Fibroblast of lung (primary cell): ENCODE measurements around the gene NPSR1. TPM values are rescaled to one million over a fixed set of nuclear protein-coding genes. Genes with fewer than 3 reads are reported as not detected.

Experiments used
- DNase-seq, 2 donors: peaks; one replicate each; pipeline versions ENCODE4 v3.0.0 to v3.0.0-alpha.2; 2010; ENCODE audit warnings: low read depth in 2 of 2
- H2AFZ ChIP-seq: 2 replicates; pipeline ENCODE4 v1.5.1; 2012; ENCODE audit warnings: low read length, control low read depth, inconsistent platforms
- H3K27ac ChIP-seq: 2 replicates; pipeline ENCODE4 v1.5.1; 2011; ENCODE audit warnings: low read length, control low read depth; ENCODE audit not compliant: insufficient read depth
- H3K27me3 ChIP-seq: 2 replicates; pipeline ENCODE4 v1.5.1; 2011; ENCODE audit warnings: mild to moderate bottlenecking, low read length; ENCODE audit not compliant: control insufficient read depth, insufficient read depth
- H3K36me3 ChIP-seq: 2 replicates; pipeline ENCODE4 v1.5.1; 2011; ENCODE audit warnings: low read length; ENCODE audit not compliant: control insufficient read depth, insufficient read depth
- H3K4me1 ChIP-seq: 2 replicates; pipeline ENCODE4 v1.5.1; 2011; ENCODE audit warnings: low read length; ENCODE audit not compliant: control insufficient read depth, insufficient read depth; ENCODE audit errors: extremely low read depth
- H3K4me2 ChIP-seq: 2 replicates; pipeline ENCODE4 v1.5.1; 2011; ENCODE audit warnings: low read length, control low read depth; ENCODE audit not compliant: insufficient read depth; ENCODE audit errors: extremely low read depth
- H3K4me3 ChIP-seq, 4 experiments: fragments of 200-600 bp in 1 of 4; sonication (generic) in 1 of 4; replicated peaks in 1 of 4; 2 replicates each; pipeline ENCODE4 v1.5.1; 2011 to 2016; ENCODE audit warnings: low read length in 4 of 4, low read depth in 3 of 4, mild to moderate bottlenecking in 3 of 4, control low read depth in 2 of 4, inconsistent platforms in 1 of 4, mixed read lengths in 1 of 4; ENCODE audit not compliant: insufficient read depth in 1 of 4; ENCODE audit errors: control extremely low read depth in 1 of 4
- H3K79me2 ChIP-seq: 2 replicates; pipeline ENCODE4 v1.5.1; 2012; ENCODE audit warnings: mild to moderate bottlenecking, low read length, inconsistent platforms; ENCODE audit not compliant: control insufficient read depth, insufficient read depth
- H3K9ac ChIP-seq: 2 replicates; pipeline ENCODE4 v1.5.1; 2011; ENCODE audit warnings: mild to moderate bottlenecking, low read length, control low read depth; ENCODE audit not compliant: insufficient read depth
- H3K9me3 ChIP-seq: 2 replicates; pipeline ENCODE4 v1.5.1; 2012; ENCODE audit warnings: low read depth, low read length; ENCODE audit not compliant: control insufficient read depth, insufficient read depth
- H4K20me1 ChIP-seq: 2 replicates; pipeline ENCODE4 v1.5.1; 2011; ENCODE audit warnings: low read length; ENCODE audit not compliant: control insufficient read depth, insufficient read depth; ENCODE audit errors: extremely low read depth
- EZH2 ChIP-seq: IDR thresholded peaks from 2 replicates; pipeline ENCODE4 v1.5.1; 2012; ENCODE audit warnings: low read length, control low read depth, mild to moderate bottlenecking; ENCODE audit errors: missing control alignments
- polyA plus RNA-seq, 2 donors: library from polyadenylated mRNA; depleted of rRNA in 1 of 2; stranded (reverse) in 1 of 2; unstranded in 1 of 2; fragments of >200 nt; gene quantifications; 2 replicates each; pipeline ENCODE4 v1.2.1, GENCODE V29; 2011 to 2012; ENCODE audit warnings: missing spikeins in 1 of 2
- total RNA-seq: library from RNA; depleted of rRNA; stranded (reverse); fragments of >200 nt; gene quantifications from 2 replicates; pipeline ENCODE4 v1.2.1, GENCODE V29; 2014
- TF ChIP-seq, protein P1 (sequence below), 2 donors: IDR thresholded peaks in 1 of 2; conservative IDR thresholded peaks in 1 of 2; 1 replicate in 1 of 2; 2 replicates in 1 of 2; pipeline ENCODE4 v1.5.1; 2011 to 2012; ENCODE audit warnings: low read length in 2 of 2, control low read depth in 1 of 2, inconsistent platforms in 1 of 2, low read depth in 1 of 2, mild to moderate bottlenecking in 1 of 2

Gene NPSR1
- total and polyA plus RNA-seq, 2 donors (not counting 1 experiment from before 2014, with no cell fraction given): not detected

DNA sequence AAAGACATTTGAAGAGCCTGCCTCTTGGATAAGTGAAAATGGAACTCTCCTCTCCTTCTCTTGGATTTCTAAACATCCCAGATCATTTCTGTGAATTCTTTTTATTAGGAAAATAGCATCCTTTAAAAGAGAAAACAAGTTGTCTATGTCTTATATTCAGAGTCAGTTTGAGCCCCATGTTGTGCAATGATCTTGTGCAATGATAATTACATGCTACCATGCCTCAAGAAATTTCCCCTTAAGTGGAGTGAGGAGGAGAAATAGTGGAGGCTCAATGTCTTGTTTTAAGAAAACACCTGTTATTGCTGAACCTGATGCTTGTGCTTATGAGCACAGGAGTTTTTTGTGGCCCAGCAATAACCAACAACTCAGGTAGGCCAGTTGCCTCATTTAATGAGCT is 103.6 kb downstream of the NPSR1 start:
- Histone ChIP-seq H3K4me3 (no peak overlapping the region), H3K27ac (no peak overlapping the region), H3K36me3 (no peaks in the 10 kb centered on the region), H4K20me1 (no peaks in the 10 kb centered on the region), H3K79me2 (no peaks in the 10 kb centered on the region), H3K4me1 (no peaks in the 10 kb centered on the region), H3K9me3 (no peaks in the 10 kb centered on the region), H2AFZ (no peak overlapping the region), H3K27me3 (no peaks in the 10 kb centered on the region), H3K9ac (no peak overlapping the region), H3K4me2 (no peak overlapping the region)
- no peak for TF ChIP-seq EZH2
- TF ChIP-seq, protein P1, sequence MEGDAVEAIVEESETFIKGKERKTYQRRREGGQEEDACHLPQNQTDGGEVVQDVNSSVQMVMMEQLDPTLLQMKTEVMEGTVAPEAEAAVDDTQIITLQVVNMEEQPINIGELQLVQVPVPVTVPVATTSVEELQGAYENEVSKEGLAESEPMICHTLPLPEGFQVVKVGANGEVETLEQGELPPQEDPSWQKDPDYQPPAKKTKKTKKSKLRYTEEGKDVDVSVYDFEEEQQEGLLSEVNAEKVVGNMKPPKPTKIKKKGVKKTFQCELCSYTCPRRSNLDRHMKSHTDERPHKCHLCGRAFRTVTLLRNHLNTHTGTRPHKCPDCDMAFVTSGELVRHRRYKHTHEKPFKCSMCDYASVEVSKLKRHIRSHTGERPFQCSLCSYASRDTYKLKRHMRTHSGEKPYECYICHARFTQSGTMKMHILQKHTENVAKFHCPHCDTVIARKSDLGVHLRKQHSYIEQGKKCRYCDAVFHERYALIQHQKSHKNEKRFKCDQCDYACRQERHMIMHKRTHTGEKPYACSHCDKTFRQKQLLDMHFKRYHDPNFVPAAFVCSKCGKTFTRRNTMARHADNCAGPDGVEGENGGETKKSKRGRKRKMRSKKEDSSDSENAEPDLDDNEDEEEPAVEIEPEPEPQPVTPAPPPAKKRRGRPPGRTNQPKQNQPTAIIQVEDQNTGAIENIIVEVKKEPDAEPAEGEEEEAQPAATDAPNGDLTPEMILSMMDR (conservative IDR thresholded peaks at IDR 0.05 in 1 of 2, IDR thresholded peaks at IDR 0.05 in 1 of 2; ENCODE audit: low read depth in 1 of 2, low read length in 2 of 2): no peak
- peak in 1 of 2 donors; percentile 29 for DNase-seq

DNA sequence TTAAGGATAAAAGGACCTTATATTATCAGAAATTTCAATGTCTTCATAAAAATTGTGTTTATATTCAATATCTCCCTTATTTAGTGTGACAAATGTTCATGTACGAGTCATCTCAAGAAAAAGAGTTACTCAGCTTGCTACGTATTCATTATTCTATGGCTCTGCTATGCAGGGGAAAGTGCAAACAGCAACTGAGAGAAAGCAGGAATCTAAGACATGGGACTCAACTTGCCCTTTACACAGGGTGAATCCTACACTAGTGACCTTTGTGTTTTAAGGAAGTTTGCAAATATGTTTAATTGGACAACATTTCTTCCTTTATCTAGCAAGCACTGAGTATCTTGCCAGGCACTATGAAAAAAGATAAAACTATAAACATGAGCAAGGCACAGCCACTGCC is 104.7 kb downstream of the NPSR1 start:
- TF ChIP-seq, protein P1 (conservative IDR thresholded peaks at IDR 0.05 in 1 of 2, IDR thresholded peaks at IDR 0.05 in 1 of 2; ENCODE audit: low read depth in 1 of 2, low read length in 2 of 2): no peak
- TF ChIP-seq EZH2: no peak
- Histone ChIP-seq H3K27ac (no peak overlapping the region), H3K36me3 (no peaks in the 10 kb centered on the region), H3K9me3 (no peaks in the 10 kb centered on the region), H3K4me2 (no peak overlapping the region), H2AFZ (no peak overlapping the region), H3K4me3 (no peak overlapping the region), H3K79me2 (no peaks in the 10 kb centered on the region), H3K9ac (no peak overlapping the region), H3K27me3 (no peaks in the 10 kb centered on the region), H4K20me1 (no peaks in the 10 kb centered on the region), H3K4me1 (no peaks in the 10 kb centered on the region)
- DNase-seq: peak in 1 of 2 donors; percentile 33

- H3K4me3 ChIP-seq: no peak overlapping the region
- no peak for DNase-seq
These were observed 114.4 kb downstream of the NPSR1 start for GRCh38 chr7:34772296-34772938.

More at GRCh38 chr7:34772296-34772938, 114.4 kb downstream of the NPSR1 start:
- H3K79me2 ChIP-seq: no peaks in the 10 kb centered on the region
- no peaks in the 10 kb centered on the region for H3K4me1 ChIP-seq
- no peak overlapping the region for H3K27ac ChIP-seq
- H4K20me1 ChIP-seq: no peaks in the 10 kb centered on the region
- TF ChIP-seq EZH2: no peak
- TF ChIP-seq, protein P1 (conservative IDR thresholded peaks at IDR 0.05 in 1 of 2, IDR thresholded peaks at IDR 0.05 in 1 of 2; ENCODE audit: low read depth in 1 of 2, low read length in 2 of 2): no peak
- no peaks in the 10 kb centered on the region for H3K36me3 ChIP-seq
- no peak overlapping the region for H3K4me2 ChIP-seq
- H3K9ac ChIP-seq: no peak overlapping the region
- no peaks in the 10 kb centered on the region for H3K27me3 ChIP-seq
- no peaks in the 10 kb centered on the region for H3K9me3 ChIP-seq
- no peak overlapping the region for H2AFZ ChIP-seq
